ENCODE measurements around the gene NPLOC4. TPM values are rescaled to one million over a fixed set of nuclear protein-coding genes. Genes with fewer than 3 reads are reported as not detected.

Gene NPLOC4
- total RNA-seq, 1 experiment from 2014 or later, result 146 TPM

- CTCF ChIA-PET, result interaction anchor here (0.6 to 0.8 kb wide), 4 partner anchors 32 to 296 kb away, joined by 3 to 4 read pairs (median 4); no protein-coding TSS in a partner anchor
- TF ChIP-seq CTCF (IDR thresholded peaks at IDR 0.05; ENCODE audit: unreplicated experiment), result no peak
- Mint-ChIP-seq H3K9me3 (ENCODE audit: low read depth, unreplicated experiment) (no peaks in the 10 kb centered on the region), H3K4me1 (ENCODE audit: low read depth, unreplicated experiment) (peaks cover 7% of the 10 kb centered on the region), H3K4me3 (ENCODE audit: low read depth, unreplicated experiment) (no peak overlapping the region), H3K27me3 (ENCODE audit: unreplicated experiment) (peaks cover 13% of the 10 kb centered on the region), H3K27ac (ENCODE audit: unreplicated experiment) (peak overlapping the region; percentile 63), H3K36me3 (ENCODE audit: insufficient read depth, unreplicated experiment) (peaks cover 17% of the 10 kb centered on the region)
- intact Hi-C loops (cut with micrococcal nuclease; ENCODE audit: unreplicated experiment), result no loop called here
- peak; percentile 44 for DNase-seq
- BruUV-seq (replicated peaks), result no TSS peak
Observed at GRCh38 chr17:81536299-81537290, 100.3 kb downstream of the NPLOC4 start.

GRCh38 chr17:81535480-81536298, 101.2 kb downstream of the NPLOC4 start:
- H3K4me3 Mint-ChIP-seq (ENCODE audit: low read depth, unreplicated experiment), result no peak overlapping the region
- no peak for DNase-seq
- peaks cover 7% of the 10 kb centered on the region for H3K4me1 Mint-ChIP-seq (ENCODE audit: low read depth, unreplicated experiment)
- intact Hi-C loops (cut with micrococcal nuclease; ENCODE audit: unreplicated experiment), result no loop called here
- peaks cover 13% of the 10 kb centered on the region for H3K27me3 Mint-ChIP-seq (ENCODE audit: unreplicated experiment)
- CTCF ChIA-PET, result interaction anchor here (0.7 kb wide), 2 partner anchors 31 to 226 kb away, joined by 3 read pairs; no protein-coding TSS in a partner anchor
- H3K36me3 Mint-ChIP-seq (ENCODE audit: insufficient read depth, unreplicated experiment), result peaks cover 17% of the 10 kb centered on the region
- H3K9me3 Mint-ChIP-seq (ENCODE audit: low read depth, unreplicated experiment), result no peaks in the 10 kb centered on the region
- no TSS peak for BruUV-seq (replicated peaks)
- H3K27ac Mint-ChIP-seq (ENCODE audit: unreplicated experiment), result no peak overlapping the region
- TF ChIP-seq CTCF (IDR thresholded peaks at IDR 0.05; ENCODE audit: unreplicated experiment), result no peak

- no peak for DNase-seq
- peaks cover 13% of the 10 kb centered on the region for H3K27me3 Mint-ChIP-seq (ENCODE audit: unreplicated experiment)
- no peak for TF ChIP-seq CTCF (IDR thresholded peaks at IDR 0.05; ENCODE audit: unreplicated experiment)
- CTCF ChIA-PET, result no interaction called here
- peaks cover 7% of the 10 kb centered on the region for H3K4me1 Mint-ChIP-seq (ENCODE audit: low read depth, unreplicated experiment)
- no peak overlapping the region for H3K27ac Mint-ChIP-seq (ENCODE audit: unreplicated experiment)
- no peaks in the 10 kb centered on the region for H3K9me3 Mint-ChIP-seq (ENCODE audit: low read depth, unreplicated experiment)
- no peak overlapping the region for H3K4me3 Mint-ChIP-seq (ENCODE audit: low read depth, unreplicated experiment)
- no TSS peak for BruUV-seq (replicated peaks)
- peaks cover 17% of the 10 kb centered on the region for H3K36me3 Mint-ChIP-seq (ENCODE audit: insufficient read depth, unreplicated experiment)
- intact Hi-C loops (cut with micrococcal nuclease; ENCODE audit: unreplicated experiment), result no loop called here
Observed at GRCh38 chr17:81535007-81535328, 101.9 kb downstream of the NPLOC4 start.

- no peak overlapping the region for H3K4me3 Mint-ChIP-seq (ENCODE audit: low read depth, unreplicated experiment)
- no peaks in the 10 kb centered on the region for H3K9me3 Mint-ChIP-seq (ENCODE audit: low read depth, unreplicated experiment)
- H3K36me3 Mint-ChIP-seq (ENCODE audit: insufficient read depth, unreplicated experiment), result peaks cover 19% of the 10 kb centered on the region
- CTCF ChIA-PET, result no interaction called here
- intact Hi-C loops (cut with micrococcal nuclease; ENCODE audit: unreplicated experiment), result no loop called here
- peaks cover 17% of the 10 kb centered on the region for H3K27me3 Mint-ChIP-seq (ENCODE audit: unreplicated experiment)
- H3K4me1 Mint-ChIP-seq (ENCODE audit: low read depth, unreplicated experiment), result peaks cover 7% of the 10 kb centered on the region
- DNase-seq, result no peak
- no peak overlapping the region for H3K27ac Mint-ChIP-seq (ENCODE audit: unreplicated experiment)
- no TSS peak for BruUV-seq (replicated peaks)
- TF ChIP-seq CTCF (IDR thresholded peaks at IDR 0.05; ENCODE audit: unreplicated experiment), result no peak
Observed at GRCh38 chr17:81534157-81535006, 102.5 kb downstream of the NPLOC4 start.
